ENCODE data around the gene PTGR3. TPM values are rescaled to one million over a fixed set of nuclear protein-coding genes. Genes with fewer than 3 reads are reported as not detected.

Gene PTGR3
- total RNA-seq, 1 experiment from 2014 or later, result 1.6 TPM

- Histone ChIP-seq H2BK20ac (ENCODE audit: low read depth, low read length, poor library complexity, severe bottlenecking) (no peak overlapping the region), H2BK15ac (ENCODE audit: low read depth, low read length) (no peak overlapping the region), H3K4ac (ENCODE audit: low read depth, low read length) (no peak overlapping the region), H4K8ac (replicated peaks; ENCODE audit: insufficient read length, low read depth, low read length) (no peak overlapping the region), H3K27me3 (ENCODE audit: insufficient read depth, low read length) (no peaks in the 10 kb centered on the region), H2AK5ac (ENCODE audit: insufficient read length, low read length) (no peak overlapping the region), H2BK5ac (ENCODE audit: insufficient read length, low read length) (no peak overlapping the region), H3K14ac (ENCODE audit: insufficient read depth, low read length) (no peak overlapping the region), H3K27ac (ENCODE audit: insufficient read length, low read depth, low read length) (no peak overlapping the region), H3K56ac (ENCODE audit: insufficient read length, low read depth, low read length) (no peak overlapping the region), H4K5ac (ENCODE audit: insufficient read length, low read depth, low read length) (no peak overlapping the region), H3K79me1 (ENCODE audit: insufficient read depth, low read depth, low read length, poor library complexity, severe bottlenecking) (no peaks in the 10 kb centered on the region), H3K9ac (ENCODE audit: extremely low read depth, insufficient read length, low read length) (no peak overlapping the region), H2AFZ (ENCODE audit: low read length) (no peak overlapping the region), H4K91ac (ENCODE audit: insufficient read length, low read depth, low read length) (no peak overlapping the region), H3T11ph (ENCODE audit: low read length) (no peak overlapping the region), H2BK120ac (ENCODE audit: low read depth, low read length, poor library complexity, severe bottlenecking) (no peak overlapping the region), H3K79me2 (ENCODE audit: insufficient read depth, low read length) (no peaks in the 10 kb centered on the region), H2BK12ac (ENCODE audit: insufficient read length, low read depth, low read length) (no peak overlapping the region), H3K9me3 (ENCODE audit: control insufficient read depth, low read depth, low read length) (no peaks in the 10 kb centered on the region), H3K18ac (ENCODE audit: insufficient read length, low read depth, low read length) (no peak overlapping the region), H3K4me1 (ENCODE audit: insufficient read depth, low read length) (no peaks in the 10 kb centered on the region), H3K23ac (ENCODE audit: insufficient read length, low read depth, low read length) (no peak overlapping the region), H4K20me1 (ENCODE audit: control insufficient read depth, insufficient read depth, insufficient read length) (no peaks in the 10 kb centered on the region), H3K4me2 (ENCODE audit: insufficient read depth, insufficient read length, low read length) (no peak overlapping the region), H3K23me2 (ENCODE audit: insufficient read length, low read depth, low read length, poor library complexity, severe bottlenecking) (no peaks in the 10 kb centered on the region)
- peaks cover 4 to 8% of the 10 kb centered on the region in 2 experiments for H3K4me1 Mint-ChIP-seq
- H3K27me3 Mint-ChIP-seq (ENCODE audit: low read depth), result peaks cover 2% of the 10 kb centered on the region
- no peak overlapping the region for H3K4me3 Mint-ChIP-seq
- no peaks in the 10 kb centered on the region; a peak in 2 of 7 replicates for H3K36me3 Mint-ChIP-seq (ENCODE audit: insufficient read depth in 1 of 3, low read depth in 3 of 3)
- no peaks in the 10 kb centered on the region; a peak in 1 of 5 replicates for H3K9me3 Mint-ChIP-seq
- no peak for DNase-seq
- H3K27ac Mint-ChIP-seq, result 0 out of 7 replicates have a peak overlapping the region, but pooled peaks of 1 of the 3 experiments have one; percentile 19
- TF ChIP-seq, protein P1, sequence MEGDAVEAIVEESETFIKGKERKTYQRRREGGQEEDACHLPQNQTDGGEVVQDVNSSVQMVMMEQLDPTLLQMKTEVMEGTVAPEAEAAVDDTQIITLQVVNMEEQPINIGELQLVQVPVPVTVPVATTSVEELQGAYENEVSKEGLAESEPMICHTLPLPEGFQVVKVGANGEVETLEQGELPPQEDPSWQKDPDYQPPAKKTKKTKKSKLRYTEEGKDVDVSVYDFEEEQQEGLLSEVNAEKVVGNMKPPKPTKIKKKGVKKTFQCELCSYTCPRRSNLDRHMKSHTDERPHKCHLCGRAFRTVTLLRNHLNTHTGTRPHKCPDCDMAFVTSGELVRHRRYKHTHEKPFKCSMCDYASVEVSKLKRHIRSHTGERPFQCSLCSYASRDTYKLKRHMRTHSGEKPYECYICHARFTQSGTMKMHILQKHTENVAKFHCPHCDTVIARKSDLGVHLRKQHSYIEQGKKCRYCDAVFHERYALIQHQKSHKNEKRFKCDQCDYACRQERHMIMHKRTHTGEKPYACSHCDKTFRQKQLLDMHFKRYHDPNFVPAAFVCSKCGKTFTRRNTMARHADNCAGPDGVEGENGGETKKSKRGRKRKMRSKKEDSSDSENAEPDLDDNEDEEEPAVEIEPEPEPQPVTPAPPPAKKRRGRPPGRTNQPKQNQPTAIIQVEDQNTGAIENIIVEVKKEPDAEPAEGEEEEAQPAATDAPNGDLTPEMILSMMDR (conservative IDR thresholded peaks at IDR 0.05), result no peak
- WGBS (ENCODE audit: extremely low coverage, insufficient read length, low lambda C conversion rate), result no CpG with 5 or more reads among the region's 5 CpGs
Measured at GRCh38 chr18:75183524-75183923, 25.4 kb downstream of the PTGR3 start.
